22Rv1 (cell line): Measurements from ENCODE around the gene DENND1A.
A peak's percentile ranks its signal among the peaks of the same experiment; 100 is the strongest.
"Not testable (repeated sequence)": the region's sequence is repeated elsewhere in the genome, so short reads cannot be mapped to it uniquely, and the experiment has no call there.

ENCODE experiments used
- H3K27ac ChIP-seq: fragments of 450-650 bp; 2 replicates; pipeline ENCODE4 v1.5.1; 2017
- ZFX ChIP-seq: fragments of 450-650 bp; IDR thresholded peaks from 2 replicates; pipeline ENCODE4 v1.6.1; 2017; ENCODE audit warnings: antibody characterized with exemption, borderline replicate concordance
- TF ChIP-seq, protein P1 (sequence below): fragments of 450-650 bp; IDR thresholded peaks from 2 replicates; pipeline ENCODE4 v1.5.1; 2017; ENCODE audit warnings: mild to moderate bottlenecking

The DENND1A gene

DNA sequence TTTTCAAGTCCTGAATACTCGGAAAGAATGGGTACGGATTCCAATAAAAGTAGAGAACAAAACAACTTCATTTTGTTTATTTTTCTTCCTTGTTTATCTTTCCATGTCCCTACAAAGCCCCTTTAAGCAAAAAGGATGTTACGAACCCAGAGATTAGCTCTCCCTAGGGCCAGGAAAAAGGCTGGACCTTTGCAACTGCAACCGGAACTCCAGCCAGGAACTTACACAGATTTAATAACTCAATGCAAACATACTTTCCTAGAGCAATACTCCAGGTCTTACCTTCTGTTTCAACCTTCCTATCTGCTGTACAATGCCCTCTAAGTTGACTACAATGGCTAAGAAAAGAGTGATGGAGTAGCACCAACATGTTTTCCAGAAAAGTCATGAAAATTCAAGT lies 7.0 kb downstream of the DENND1A start:
- H3K27ac ChIP-seq: peak overlapping the region; percentile 75
- no peak for TF ChIP-seq ZFX
- TF ChIP-seq, protein P1, sequence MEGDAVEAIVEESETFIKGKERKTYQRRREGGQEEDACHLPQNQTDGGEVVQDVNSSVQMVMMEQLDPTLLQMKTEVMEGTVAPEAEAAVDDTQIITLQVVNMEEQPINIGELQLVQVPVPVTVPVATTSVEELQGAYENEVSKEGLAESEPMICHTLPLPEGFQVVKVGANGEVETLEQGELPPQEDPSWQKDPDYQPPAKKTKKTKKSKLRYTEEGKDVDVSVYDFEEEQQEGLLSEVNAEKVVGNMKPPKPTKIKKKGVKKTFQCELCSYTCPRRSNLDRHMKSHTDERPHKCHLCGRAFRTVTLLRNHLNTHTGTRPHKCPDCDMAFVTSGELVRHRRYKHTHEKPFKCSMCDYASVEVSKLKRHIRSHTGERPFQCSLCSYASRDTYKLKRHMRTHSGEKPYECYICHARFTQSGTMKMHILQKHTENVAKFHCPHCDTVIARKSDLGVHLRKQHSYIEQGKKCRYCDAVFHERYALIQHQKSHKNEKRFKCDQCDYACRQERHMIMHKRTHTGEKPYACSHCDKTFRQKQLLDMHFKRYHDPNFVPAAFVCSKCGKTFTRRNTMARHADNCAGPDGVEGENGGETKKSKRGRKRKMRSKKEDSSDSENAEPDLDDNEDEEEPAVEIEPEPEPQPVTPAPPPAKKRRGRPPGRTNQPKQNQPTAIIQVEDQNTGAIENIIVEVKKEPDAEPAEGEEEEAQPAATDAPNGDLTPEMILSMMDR: no peak

DNA sequence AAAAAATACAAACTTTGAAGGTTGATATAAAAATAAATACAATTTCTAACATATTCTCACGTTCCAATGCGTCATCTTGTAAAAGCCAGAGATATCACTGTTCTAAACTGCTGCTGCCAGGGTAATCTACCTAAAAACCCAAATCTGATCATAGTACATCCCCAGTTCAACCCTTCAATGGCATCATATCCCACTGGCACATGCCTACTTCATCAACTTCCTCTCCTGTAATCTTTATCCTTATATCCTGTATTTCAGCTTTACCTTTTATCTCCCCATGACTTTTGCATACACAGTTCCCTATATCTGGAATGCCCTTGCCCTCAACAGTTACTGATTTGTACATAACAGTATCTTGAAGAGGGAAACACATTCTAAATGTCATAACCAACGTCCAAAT lies 7.5 kb downstream of the DENND1A start:
- H3K27ac ChIP-seq: peak overlapping the region; percentile 75
- TF ChIP-seq, protein P1: no peak
- no peak for TF ChIP-seq ZFX

DNA sequence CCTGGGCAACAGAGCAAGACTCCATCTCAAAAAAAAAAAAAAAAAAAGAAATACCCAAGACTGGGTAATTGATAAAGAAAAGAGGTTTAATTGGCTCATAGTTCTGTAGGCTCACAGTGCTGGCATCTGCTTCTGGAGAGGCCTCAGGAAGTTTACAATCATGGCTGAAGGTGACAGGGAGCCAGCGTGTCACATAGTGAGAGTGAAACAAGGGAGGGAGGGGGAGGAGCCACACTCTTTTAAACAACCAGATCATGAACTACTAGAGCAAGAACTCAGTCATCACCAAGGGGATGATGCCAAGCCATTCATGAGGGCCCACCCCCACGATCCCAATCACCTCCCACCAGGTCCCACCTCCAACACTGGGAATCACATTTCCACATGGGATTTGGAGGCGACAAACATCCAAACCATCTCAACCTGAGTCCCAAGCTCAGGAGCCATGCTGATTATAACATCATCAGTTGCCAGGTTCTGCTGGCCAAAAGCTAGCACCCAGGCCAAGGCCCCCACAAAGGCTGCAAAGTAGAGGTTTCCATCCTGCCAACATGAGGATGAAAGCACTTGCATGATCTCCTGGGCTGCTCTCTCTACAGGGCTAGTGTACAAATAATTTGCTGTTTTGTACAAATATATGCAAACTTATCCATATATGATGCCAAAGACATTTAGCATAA lies 15.3 kb downstream of the DENND1A start:
- TF ChIP-seq, protein P1: no peak
- no peak for TF ChIP-seq ZFX
- no peak overlapping the region for H3K27ac ChIP-seq

DNA sequence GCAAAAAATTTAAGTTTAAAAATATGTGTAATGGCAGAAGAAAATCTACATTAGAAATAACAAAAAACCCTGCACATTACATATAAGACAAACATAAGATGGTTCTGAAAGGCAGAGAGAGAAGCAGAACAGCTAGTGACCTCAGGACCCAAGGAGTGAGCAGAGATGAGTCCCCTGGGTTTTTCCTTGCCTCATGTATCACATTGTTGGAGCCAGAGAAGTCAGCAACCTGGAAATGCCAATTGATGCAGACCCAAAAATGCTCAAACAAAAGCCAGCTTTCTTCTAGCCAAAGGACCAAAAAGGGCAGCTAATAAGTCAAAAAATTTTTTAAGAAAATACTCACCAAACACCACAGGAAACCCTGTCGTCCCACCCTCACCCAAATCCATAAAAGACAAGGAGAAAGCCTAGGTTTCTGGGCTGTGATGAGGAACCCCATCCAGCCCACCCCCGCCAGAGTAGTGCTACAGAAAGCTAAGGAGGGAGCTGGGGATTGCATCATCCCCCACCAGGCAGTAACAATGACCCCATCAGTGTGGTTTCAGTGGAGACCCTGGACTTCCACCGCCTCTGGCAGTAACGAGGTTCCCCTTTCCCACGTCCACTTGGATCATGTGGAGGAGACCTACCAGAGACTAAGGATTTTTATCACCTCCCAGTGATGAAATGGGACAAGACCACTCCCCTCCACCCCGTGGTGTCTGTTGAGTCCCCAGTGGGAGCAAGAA lies 17.6 kb downstream of the DENND1A start:
- TF ChIP-seq, protein P1: no peak
- no peak for TF ChIP-seq ZFX
- no peak overlapping the region for H3K27ac ChIP-seq

GRCh38 chr9:123911024-123911423 lies 18.9 kb downstream of the DENND1A start:
- TF ChIP-seq ZFX: no peak
- TF ChIP-seq, protein P1: no peak
- H3K27ac ChIP-seq: no peak overlapping the region

- H3K27ac ChIP-seq: not testable (repeated sequence)
Observed at GRCh38 chr9:123909192-123909591, 20.7 kb downstream of the DENND1A start.

DNA sequence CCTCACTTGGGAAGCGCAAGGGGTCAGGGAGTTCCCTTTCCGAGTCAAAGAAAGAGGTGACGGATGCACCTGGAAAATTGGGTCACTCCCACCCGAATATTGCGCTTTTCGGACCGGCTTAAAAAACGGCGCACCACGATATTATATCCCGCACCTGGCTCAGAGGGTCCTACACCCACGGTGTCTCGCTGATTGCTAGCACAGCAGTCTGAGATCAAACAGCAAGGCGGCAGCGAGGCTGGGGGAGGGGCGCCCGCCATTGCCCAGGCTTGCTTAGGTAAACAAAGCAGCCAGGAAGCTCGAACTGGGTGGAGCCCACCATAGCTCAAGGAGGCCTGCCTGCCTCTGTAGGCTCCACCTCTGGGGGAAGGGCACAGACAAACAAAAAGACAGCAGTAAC lies 26.4 kb downstream of the DENND1A start:
- H3K27ac ChIP-seq: not testable (repeated sequence)

DNA sequence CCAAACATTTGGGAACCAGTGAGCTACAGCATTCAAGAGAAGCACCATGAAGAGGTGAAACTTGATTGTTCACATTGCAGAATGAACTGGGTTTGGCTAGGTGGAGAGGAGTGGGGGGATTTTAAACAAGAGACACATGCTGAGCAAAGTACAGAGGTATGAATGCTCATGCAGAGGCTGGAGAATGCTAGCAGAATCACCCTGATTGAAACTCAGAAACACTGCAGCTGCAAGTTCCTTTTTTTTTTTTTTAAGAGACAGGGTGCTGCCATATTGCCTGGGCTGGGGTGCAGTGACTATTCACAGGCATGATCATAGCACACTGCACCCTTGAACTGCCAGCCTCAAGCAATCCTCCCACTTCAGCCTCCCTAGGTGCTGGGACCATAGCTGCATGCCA lies 35.1 kb downstream of the DENND1A start:
- no peak overlapping the region for H3K27ac ChIP-seq
- TF ChIP-seq ZFX: no peak
- TF ChIP-seq, protein P1: no peak
